Measurements from ENCODE around the gene OR4D6. TPM values are rescaled to one million over a fixed set of nuclear protein-coding genes. Genes with fewer than 3 reads are reported as not detected.

OR4D6 gene
- total and polyA plus RNA-seq, 12 donors, result not detected

GRCh38 chr11:59473015-59473414 lies 16.3 kb downstream of the OR4D6 start, which contains the start of gene OR4D10:
Gene OR4D10 (plus strand): TSS chr11:59473315. CDS start chr11:59477430, 4,115 bp downstream.
- ATAC-seq, result no peak
- Histone ChIP-seq H3K27ac (no peak within 1 kb of the TSS), H3K27me3 (peaks cover 0 to 5% (median 0%) of the 10 kb centered on the region in 7 donors), H3K36me3 (no peaks in the 10 kb centered on the region), H3K4me1 (no peaks in the 10 kb centered on the region), H3K9me3 (no peaks in the 10 kb centered on the region), H3K4me3 (no peak within 1 kb of the TSS)
- intact Hi-C loops (cut with DNase I), result no loop called here
- no peak for TF ChIP-seq CTCF (IDR thresholded peaks at IDR 0.05)
- DNase-seq, result no peak

GRCh38 chr11:59475176-59475575 lies 18.4 kb downstream of the OR4D6 start:
- DNase-seq (no peak), ATAC-seq (no peak)
- Histone ChIP-seq H3K4me1 (no peaks in the 10 kb centered on the region), H3K4me3 (no peak overlapping the region), H3K27me3 (no peaks in the 10 kb centered on the region), H3K9me3 (no peaks in the 10 kb centered on the region), H3K36me3 (no peaks in the 10 kb centered on the region), H3K27ac (no peak overlapping the region)
- TF ChIP-seq CTCF (IDR thresholded peaks at IDR 0.05), result no peak
- intact Hi-C loops (cut with DNase I), result no loop called here
- WGBS, 2 donors, result 55 to 58% methylated on average over 9 of the region's 9 CpGs

GRCh38 chr11:59479906-59480305 lies 23.1 kb downstream of the OR4D6 start:
- no peak overlapping the region for H3K27ac ChIP-seq
- ATAC-seq (no peak), DNase-seq (no peak)
- intact Hi-C loops (cut with DNase I), result no loop called here
- H3K36me3 ChIP-seq, result no peaks in the 10 kb centered on the region
- no peaks in the 10 kb centered on the region for H3K9me3 ChIP-seq
- H3K4me1 ChIP-seq, result no peaks in the 10 kb centered on the region
- no peaks in the 10 kb centered on the region for H3K27me3 ChIP-seq
- no peak for TF ChIP-seq CTCF (IDR thresholded peaks at IDR 0.05)
- no peak overlapping the region for H3K4me3 ChIP-seq

GRCh38 chr11:59480359-59480758 lies 23.6 kb downstream of the OR4D6 start:
- H3K4me1 ChIP-seq, result no peaks in the 10 kb centered on the region
- DNase-seq (no peak), ATAC-seq (no peak)
- H3K36me3 ChIP-seq, result no peaks in the 10 kb centered on the region
- H3K9me3 ChIP-seq, result no peaks in the 10 kb centered on the region
- 83% methylated on average over 3 of the region's 3 CpGs for WGBS, 2 donors
- intact Hi-C loops (cut with DNase I), result no loop called here
- H3K27me3 ChIP-seq, result no peaks in the 10 kb centered on the region
- no peak overlapping the region for H3K4me3 ChIP-seq
- no peak overlapping the region for H3K27ac ChIP-seq
- TF ChIP-seq CTCF (IDR thresholded peaks at IDR 0.05), result no peak

GRCh38 chr11:59501931-59502330 lies 45.2 kb downstream of the OR4D6 start:
- Histone ChIP-seq H3K9me3 (no peaks in the 10 kb centered on the region), H3K27me3 (no peaks in the 10 kb centered on the region), H3K27ac (no peak overlapping the region), H3K36me3 (no peaks in the 10 kb centered on the region), H3K4me3 (no peak overlapping the region), H3K4me1 (no peaks in the 10 kb centered on the region)
- 43 to 91% methylated on average over 1 of the region's 1 CpG for WGBS, 2 donors
- DNase-seq (no peak), ATAC-seq (no peak)
- intact Hi-C loops (cut with DNase I), result no loop called here
- TF ChIP-seq CTCF (IDR thresholded peaks at IDR 0.05), result no peak
